OCI-LY7 (cell line): Measurements from ENCODE around the gene SCG5. TPM values are rescaled to one million over a fixed set of nuclear protein-coding genes. Genes with fewer than 3 reads are reported as not detected.

Experiments used
- BruUV-seq: library from RNA; stranded (reverse); fragments of 400-500 nt; replicated peaks from 2 replicates; lab custom pipeline; 2021; lab: Mats Ljungman, UMichigan
- CTCF ChIA-PET: fragments of 300-600 bp; sonication (Branson Sonifier 250); formaldehyde crosslinking; loops from one replicate; lab custom pipeline; 2022; ENCODE audit warnings: antibody characterized with exemption; ENCODE audit not compliant: unreplicated experiment; lab: Charles Lee
- POLR2A ChIA-PET: fragments of 300-600 bp; sonication (Branson Sonifier 250); formaldehyde crosslinking; loops from one replicate; lab custom pipeline; 2022; ENCODE audit warnings: antibody characterized with exemption; lab: Charles Lee
- DNase-seq: peaks from one replicate; pipeline ENCODE4 v3.0.0-alpha.2; 2015; ENCODE audit warnings: low spot score
- H2AFZ ChIP-seq: fragments of 200-600 bp; sonication (generic), shearing (Covaris generic); 2 replicates; pipeline ENCODE4 v1.6.1; 2014; ENCODE audit warnings: mild to moderate bottlenecking, antibody characterized with exemption, low read length, moderate library complexity
- H3K27ac ChIP-seq: fragments of 200-600 bp; sonication (generic); 2 replicates; pipeline ENCODE4 v1.5.1; 2014; ENCODE audit warnings: mixed run types, low read depth, mild to moderate bottlenecking, moderate library complexity, low read length, inconsistent platforms; ENCODE audit not compliant: poor library complexity, severe bottlenecking
- H3K36me3 ChIP-seq: fragments of 200-600 bp; sonication (generic); 2 replicates; pipeline ENCODE4 v1.6.1; 2014; ENCODE audit warnings: mild to moderate bottlenecking, antibody characterized with exemption, low read length, moderate library complexity, mixed read lengths; ENCODE audit not compliant: insufficient read depth
- H3K4me1 ChIP-seq: fragments of 200-600 bp; sonication (generic); 2 replicates; pipeline ENCODE4 v1.5.1; 2014; ENCODE audit warnings: mild to moderate bottlenecking, low read length; ENCODE audit not compliant: insufficient read depth, poor library complexity, severe bottlenecking
- H3K4me2 ChIP-seq: fragments of 200-600 bp; sonication (generic); 2 replicates; pipeline ENCODE4 v1.6.1; 2014; ENCODE audit warnings: mild to moderate bottlenecking, low read length
- H3K4me3 ChIP-seq: fragments of 200-600 bp; sonication (generic); 2 replicates; pipeline ENCODE4 v1.5.1; 2014; ENCODE audit warnings: mild to moderate bottlenecking, low read depth, low read length; ENCODE audit not compliant: poor library complexity, severe bottlenecking
- H3K79me2 ChIP-seq: fragments of 200-600 bp; sonication (generic); 2 replicates; pipeline ENCODE4 v1.6.1; 2016; ENCODE audit warnings: low read depth, mild to moderate bottlenecking, low read length, moderate library complexity, mixed read lengths; ENCODE audit not compliant: insufficient read depth
- H3K9me2 ChIP-seq: fragments of 200-600 bp; sonication (generic); 2 replicates; pipeline ENCODE4 v1.6.1; 2016; ENCODE audit warnings: mild to moderate bottlenecking, low read length, mixed read lengths; ENCODE audit not compliant: insufficient read depth
- H3K9me3 ChIP-seq: fragments of 200-600 bp; sonication (generic); 2 replicates; pipeline ENCODE4 v1.6.1; 2014; ENCODE audit warnings: mild to moderate bottlenecking, mixed run types, low read length, mixed read lengths
- H4K20me1 ChIP-seq: fragments of 200-600 bp; sonication (generic); 2 replicates; pipeline ENCODE4 v1.6.1; 2014; ENCODE audit warnings: mild to moderate bottlenecking, antibody characterized with exemption, low read length, moderate library complexity, mixed read lengths; ENCODE audit not compliant: insufficient read depth
- EZH2phosphoT487 ChIP-seq: fragments of 200-600 bp; sonication (generic); IDR thresholded peaks from 2 replicates; pipeline ENCODE4 v1.6.1; 2018; ENCODE audit warnings: low read depth, borderline replicate concordance, mild to moderate bottlenecking, mixed run types, antibody characterized with exemption, low read length, moderate library complexity, mixed read lengths
- intact Hi-C: fragments of 100-400 bp; cut with micrococcal nuclease; formaldehyde crosslinking; loops from one replicate; pipeline ENCODE4 v1.10.0; 2022; ENCODE audit not compliant: unreplicated experiment
- total RNA-seq, 2 experiments: library from RNA; depleted of rRNA in 1 of 2; stranded (reverse); fragments of >200 nt in 1 of 2; shearing (Covaris generic) in 1 of 2; gene quantifications; 2 replicates each; pipeline ENCODE4 v1.2.3, GENCODE V29; 2014 to 2022
- TF ChIP-seq, protein P1 (sequence below): fragments of 200-600 bp; sonication (generic); conservative IDR thresholded peaks from 2 replicates; pipeline ENCODE4 v1.5.1; 2014; ENCODE audit warnings: mild to moderate bottlenecking, antibody characterized with exemption, low read length, moderate library complexity, mixed read lengths

SCG5 gene
- total RNA-seq, 2 experiments from 2014 or later: 1.5 to 4.7 TPM

GRCh38 chr15:32676169-32676568 is 34.7 kb downstream of the SCG5 start:
- Histone ChIP-seq H4K20me1 (no peaks in the 10 kb centered on the region), H3K9me3 (no peaks in the 10 kb centered on the region), H3K4me1 (no peaks in the 10 kb centered on the region), H3K36me3 (no peaks in the 10 kb centered on the region), H3K4me2 (no peak overlapping the region), H3K4me3 (no peak overlapping the region), H3K9me2 (no peaks in the 10 kb centered on the region), H2AFZ (no peak overlapping the region), H3K27ac (no peak overlapping the region), H3K79me2 (no peaks in the 10 kb centered on the region)
- TF ChIP-seq, protein P1, sequence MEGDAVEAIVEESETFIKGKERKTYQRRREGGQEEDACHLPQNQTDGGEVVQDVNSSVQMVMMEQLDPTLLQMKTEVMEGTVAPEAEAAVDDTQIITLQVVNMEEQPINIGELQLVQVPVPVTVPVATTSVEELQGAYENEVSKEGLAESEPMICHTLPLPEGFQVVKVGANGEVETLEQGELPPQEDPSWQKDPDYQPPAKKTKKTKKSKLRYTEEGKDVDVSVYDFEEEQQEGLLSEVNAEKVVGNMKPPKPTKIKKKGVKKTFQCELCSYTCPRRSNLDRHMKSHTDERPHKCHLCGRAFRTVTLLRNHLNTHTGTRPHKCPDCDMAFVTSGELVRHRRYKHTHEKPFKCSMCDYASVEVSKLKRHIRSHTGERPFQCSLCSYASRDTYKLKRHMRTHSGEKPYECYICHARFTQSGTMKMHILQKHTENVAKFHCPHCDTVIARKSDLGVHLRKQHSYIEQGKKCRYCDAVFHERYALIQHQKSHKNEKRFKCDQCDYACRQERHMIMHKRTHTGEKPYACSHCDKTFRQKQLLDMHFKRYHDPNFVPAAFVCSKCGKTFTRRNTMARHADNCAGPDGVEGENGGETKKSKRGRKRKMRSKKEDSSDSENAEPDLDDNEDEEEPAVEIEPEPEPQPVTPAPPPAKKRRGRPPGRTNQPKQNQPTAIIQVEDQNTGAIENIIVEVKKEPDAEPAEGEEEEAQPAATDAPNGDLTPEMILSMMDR: no peak
- TF ChIP-seq EZH2phosphoT487: no peak
- ChIA-PET CTCF (no interaction called here), POLR2A (no interaction called here)
- intact Hi-C loops: no loop called here
- DNase-seq: no peak
- no TSS peak for BruUV-seq

- Histone ChIP-seq H3K4me1 (no peaks in the 10 kb centered on the region), H4K20me1 (no peaks in the 10 kb centered on the region), H3K9me3 (no peaks in the 10 kb centered on the region), H3K4me3 (no peak overlapping the region), H3K79me2 (no peaks in the 10 kb centered on the region), H2AFZ (no peak overlapping the region), H3K4me2 (no peak overlapping the region), H3K27ac (no peak overlapping the region), H3K9me2 (no peaks in the 10 kb centered on the region), H3K36me3 (no peaks in the 10 kb centered on the region)
- TF ChIP-seq, protein P1: no peak
- TF ChIP-seq EZH2phosphoT487: no peak
- ChIA-PET CTCF (no interaction called here), POLR2A (no interaction called here)
- no peak for DNase-seq
- intact Hi-C loops: no loop called here
- BruUV-seq: no TSS peak
Observed at GRCh38 chr15:32677238-32677750, 35.8 kb downstream of the SCG5 start.

- H3K9me2 ChIP-seq: no peaks in the 10 kb centered on the region
- no peak overlapping the region for H2AFZ ChIP-seq
- no peak overlapping the region for H3K4me3 ChIP-seq
- ChIA-PET CTCF (no interaction called here), POLR2A (interaction anchor here (0.7 kb wide), 1 partner anchor 16 kb away, joined by 4 read pairs; no protein-coding TSS in a partner anchor)
- no peak overlapping the region for H3K4me2 ChIP-seq
- H3K4me1 ChIP-seq: no peaks in the 10 kb centered on the region
- BruUV-seq: no TSS peak
- DNase-seq: no peak
- TF ChIP-seq, protein P1: no peak
- no peak for TF ChIP-seq EZH2phosphoT487
- H3K9me3 ChIP-seq: no peaks in the 10 kb centered on the region
- no peaks in the 10 kb centered on the region for H3K79me2 ChIP-seq
- no peak overlapping the region for H3K27ac ChIP-seq
- no peaks in the 10 kb centered on the region for H4K20me1 ChIP-seq
- no peaks in the 10 kb centered on the region for H3K36me3 ChIP-seq
- intact Hi-C loops: no loop called here
Observed at GRCh38 chr15:32679298-32679690, 37.8 kb downstream of the SCG5 start.
